A549 (cell line): Measurements from ENCODE around the gene KCNQ2. TPM values are rescaled to one million over a fixed set of nuclear protein-coding genes. Genes with fewer than 3 reads are reported as not detected.

ENCODE experiments used
- ATAC-seq, 2 experiments: fragments of 200-7000 bp in 1 of 2; fragments of >200 bp in 1 of 2; cut with Nextera tagmentation in 1 of 2; cut with Tn5 transposase in 1 of 2; 3 replicates each; pipeline versions ENCODE4 v1.8.0 to v1.9.1; 2018 to 2020; ENCODE audit warnings: mild to moderate bottlenecking in 1 of 2, moderate library complexity in 1 of 2
- CTCF ChIA-PET: fragments of 300-600 bp; sonication (Branson Sonifier 250); formaldehyde crosslinking; extraction: SDS; loops from one replicate; lab custom pipeline; 2021; ENCODE audit warnings: antibody characterized with exemption, inconsistent platforms; lab: Yijun Ruan, JAX
- POLR2A ChIA-PET: fragments of 350-600 bp; formaldehyde crosslinking; extraction: SDS; loops from one replicate; lab custom pipeline; 2021; ENCODE audit warnings: antibody characterized with exemption, inconsistent platforms; lab: Yijun Ruan, JAX
- DNase-seq, 2 experiments: peaks; one replicate each; pipeline versions ENCODE4 v3.0.0 to v3.0.0-alpha.2; 2011 to 2016; ENCODE audit warnings: low read depth in 1 of 2, low spot score in 1 of 2
- FAIRE-seq: peaks from 2 replicates; lab custom pipeline; 2011; peaks lifted over from hg19 to GRCh38; lab: Jason Lieb, UNC
- H3K27ac ChIP-seq, 2 experiments: fragments of >200 bp; sonication (Bioruptor Twin); formaldehyde crosslinking; 3 replicates each; pipeline ENCODE4 v1.5.1; 2016 to 2017
- H3K4me1 ChIP-seq: fragments of >200 bp; sonication (Bioruptor Twin); formaldehyde crosslinking; 3 replicates; pipeline ENCODE4 v1.6.1; 2016
- H3K4me2 ChIP-seq: fragments of >200 bp; sonication (Bioruptor Twin); formaldehyde crosslinking; 3 replicates; pipeline ENCODE4 v1.6.1; 2016
- H3K4me3 ChIP-seq: fragments of >200 bp; sonication (Bioruptor Twin); formaldehyde crosslinking; 3 replicates; pipeline ENCODE4 v1.5.1; 2016
- H3K9me3 ChIP-seq: fragments of >200 bp; sonication (Bioruptor Twin); formaldehyde crosslinking; 3 replicates; pipeline ENCODE4 v1.6.1; 2016
- BHLHE40 ChIP-seq: IDR thresholded peaks from 2 replicates; pipeline ENCODE4 v1.6.1; 2012; ENCODE audit warnings: low read depth, low read length, inconsistent platforms
- CBX2 ChIP-seq: fragments of 200-600 bp; sonication (generic); IDR thresholded peaks from 2 replicates; pipeline ENCODE4 v1.6.1; 2016; ENCODE audit warnings: low read depth, mild to moderate bottlenecking, borderline replicate concordance
- CHD2 ChIP-seq: fragments of 150-350 bp; IDR thresholded peaks from 2 replicates; pipeline ENCODE4 v1.6.1; 2014; ENCODE audit warnings: low read length; ENCODE audit not compliant: partially characterized antibody
- EHF ChIP-seq: fragments of 250-450 bp; sonication (Bioruptor Pico); IDR thresholded peaks from 2 replicates; pipeline ENCODE4 v1.5.0; 2020; ENCODE audit warnings: mild to moderate bottlenecking
- EHMT2 ChIP-seq: fragments of 200-600 bp; sonication (generic); IDR thresholded peaks from 2 replicates; pipeline ENCODE4 v1.6.1; 2016; ENCODE audit warnings: antibody characterized with exemption, low read depth, mild to moderate bottlenecking, moderate library complexity
- EP300 ChIP-seq, 2 experiments: fragments of >200 bp; sonication (Bioruptor Twin); formaldehyde crosslinking; IDR thresholded peaks; 2 replicates in 1 of 2; 3 replicates in 1 of 2; pipeline ENCODE4 v1.6.1; 2016 to 2017
- GATA3 ChIP-seq: IDR thresholded peaks from 2 replicates; pipeline ENCODE4 v1.6.1; 2012; ENCODE audit warnings: borderline replicate concordance
- HES2 ChIP-seq: fragments of >200 bp; sonication (Bioruptor Twin); formaldehyde crosslinking; IDR thresholded peaks from 2 replicates; pipeline ENCODE4 v1.6.1; 2016
- HMGXB4 ChIP-seq: fragments of 250-450 bp; sonication (Bioruptor Pico); IDR thresholded peaks from 2 replicates; pipeline ENCODE4 v1.5.0; 2021; ENCODE audit warnings: mild to moderate bottlenecking, moderate library complexity, borderline replicate concordance
- HOXA7 ChIP-seq: fragments of 250-450 bp; sonication (Bioruptor Pico); IDR thresholded peaks from 2 replicates; pipeline ENCODE4 v1.5.0; 2020; ENCODE audit warnings: mild to moderate bottlenecking, moderate library complexity
- HOXB13 ChIP-seq: fragments of 250-450 bp; sonication (Bioruptor Pico); IDR thresholded peaks from 2 replicates; pipeline ENCODE4 v1.5.0; 2020; ENCODE audit warnings: low read depth, mild to moderate bottlenecking, moderate library complexity
- HOXB5 ChIP-seq: fragments of 250-450 bp; sonication (Bioruptor Pico); IDR thresholded peaks from 2 replicates; pipeline ENCODE4 v1.5.0; 2020; ENCODE audit warnings: mild to moderate bottlenecking, moderate library complexity
- KDM1A ChIP-seq: fragments of 200-600 bp; sonication (generic); IDR thresholded peaks from 2 replicates; pipeline ENCODE4 v1.6.1; 2016; ENCODE audit warnings: low read depth, mild to moderate bottlenecking
- MYC ChIP-seq: IDR thresholded peaks from 2 replicates; pipeline ENCODE4 v1.6.1; 2012; ENCODE audit warnings: mild to moderate bottlenecking, inconsistent platforms, low read length, improper control_type of control experiment, borderline replicate concordance
- NFE2L2 ChIP-seq: fragments of 150-350 bp; conservative IDR thresholded peaks from 2 replicates; pipeline ENCODE4 v1.6.1; 2014; ENCODE audit warnings: low read length
- NPAS2 ChIP-seq: fragments of 250-450 bp; sonication (Bioruptor Pico); IDR thresholded peaks from 2 replicates; pipeline ENCODE4 v1.8.0; 2022; ENCODE audit warnings: mild to moderate bottlenecking, moderate library complexity, borderline replicate concordance
- NR3C1 ChIP-seq: fragments of >200 bp; sonication (Bioruptor Twin); formaldehyde crosslinking; IDR thresholded peaks from 3 replicates; pipeline ENCODE4 v1.6.1; 2017
- PHF8 ChIP-seq: fragments of 200-600 bp; sonication (generic); IDR thresholded peaks from 2 replicates; pipeline ENCODE4 v1.6.1; 2016; ENCODE audit warnings: low read depth, mild to moderate bottlenecking, antibody characterized with exemption, moderate library complexity, borderline replicate concordance
- RAD21 ChIP-seq, 2 experiments: fragments of >200 bp in 1 of 2; sonication (Bioruptor Twin) in 1 of 2; formaldehyde crosslinking in 1 of 2; IDR thresholded peaks in 1 of 2; conservative IDR thresholded peaks in 1 of 2; 2 replicates in 1 of 2; 3 replicates in 1 of 2; pipeline ENCODE4 v1.6.1; 2012 to 2018; ENCODE audit warnings: inconsistent platforms in 1 of 2
- RCOR1 ChIP-seq: fragments of 150-350 bp; IDR thresholded peaks from 2 replicates; pipeline ENCODE4 v1.6.1; 2014; ENCODE audit warnings: antibody characterized with exemption, low read length, low read depth
- RFX5 ChIP-seq: fragments of 450-650 bp; IDR thresholded peaks from 2 replicates; pipeline ENCODE4 v1.7.1; 2014; ENCODE audit warnings: antibody characterized with exemption, mild to moderate bottlenecking, moderate library complexity
- SMC3 ChIP-seq: fragments of >200 bp; sonication (Bioruptor Twin); formaldehyde crosslinking; IDR thresholded peaks from 3 replicates; pipeline ENCODE4 v1.6.1; 2018; ENCODE audit warnings: inconsistent platforms
- USF2 ChIP-seq: fragments of 450-650 bp; IDR thresholded peaks from 2 replicates; pipeline ENCODE4 v1.6.1; 2014; ENCODE audit warnings: antibody characterized with exemption
- ZFP36 ChIP-seq: fragments of 450-650 bp; IDR thresholded peaks from 2 replicates; pipeline ENCODE4 v1.6.1; 2014; ENCODE audit warnings: borderline replicate concordance; ENCODE audit not compliant: partially characterized antibody
- ZNF302 ChIP-seq: fragments of 250-450 bp; sonication (Bioruptor Pico); IDR thresholded peaks from 2 replicates; pipeline ENCODE4 v1.9.0; 2021; ENCODE audit warnings: inconsistent platforms, mild to moderate bottlenecking, moderate library complexity
- WGBS: methylation state at CpG from one replicate; pipeline ENCODE4 v1.1.6; 2017; ENCODE audit errors: missing lambda C conversion rate; 5-methylcytosine and 5-hydroxymethylcytosine counted together
- polyA plus RNA-seq, 4 experiments: library from polyadenylated mRNA; depleted of rRNA in 3 of 4; stranded (reverse); fragments of >200 nt; fragmentation: RNase III in 1 of 4; extraction: RNeasy Plus Mini Kit Qiagen cat#74134 plus additional on column Dnase treatment in 1 of 4; gene quantifications; 2 replicates in 3 of 4; 3 replicates in 1 of 4; pipeline ENCODE4 v1.2.3, GENCODE V29; 2011 to 2017
- TF ChIP-seq, protein P1 (sequence below): fragments of >200 bp; sonication (Bioruptor Twin); formaldehyde crosslinking; IDR thresholded peaks from 3 replicates; pipeline ENCODE4 v1.5.1; 2016
- TF ChIP-seq, protein P2 (sequence below): IDR thresholded peaks from 2 replicates; pipeline ENCODE4 v1.6.1; 2012

Gene KCNQ2
- polyA plus RNA-seq, 2 of the 4 experiments (the other 2 are of a cell fraction): 0.14 to 0.36 TPM

GRCh38 chr20:63492518-63492917 lies 20.1 kb upstream of the KCNQ2 start:
- no peak overlapping the region for H3K27ac ChIP-seq
- DNase-seq (no peak), FAIRE-seq (no peak), ATAC-seq (no peak)
- POLR2A ChIA-PET: no interaction called here
- CTCF ChIA-PET: no interaction called here
- H3K4me3 ChIP-seq: no peak overlapping the region
- WGBS: 67% methylated on average over 2 of the region's 2 CpGs
- no peak overlapping the region for H3K4me2 ChIP-seq
- peaks cover 14% of the 10 kb centered on the region for H3K4me1 ChIP-seq
- TF ChIP-seq ZNF302: no peak
- TF ChIP-seq USF2: no peak
- TF ChIP-seq CHD2: no peak
- TF ChIP-seq NR3C1: no peak
- no peak for TF ChIP-seq BHLHE40
- no peak for TF ChIP-seq HES2
- no peak for TF ChIP-seq HOXA7 (CRISPR knock-in tag)
- TF ChIP-seq EHF (CRISPR knock-in tag): no peak
- no peaks in the 10 kb centered on the region for H3K9me3 ChIP-seq

- no peaks in the 10 kb centered on the region for H3K9me3 ChIP-seq
- no peak overlapping the region for H3K27ac ChIP-seq
- no peak for DNase-seq
- no peak for FAIRE-seq
- POLR2A ChIA-PET: no interaction called here
- no peak for ATAC-seq
- 63% methylated on average over 4 of the region's 4 CpGs for WGBS
- H3K4me2 ChIP-seq: no peak overlapping the region
- CTCF ChIA-PET: no interaction called here
- no peak for TF ChIP-seq SMC3
- TF ChIP-seq HOXB13 (CRISPR knock-in tag): no peak
- no peak for TF ChIP-seq HOXA7 (CRISPR knock-in tag)
- no peak for TF ChIP-seq RAD21 (conservative IDR thresholded peaks at IDR 0.05 in 1 of 2, IDR thresholded peaks at IDR 0.05 in 1 of 2)
- no peak for TF ChIP-seq CBX2
- TF ChIP-seq BHLHE40: no peak
- TF ChIP-seq HMGXB4 (CRISPR knock-in tag): no peak
- TF ChIP-seq KDM1A: no peak
- no peak for TF ChIP-seq EP300 (IDR thresholded peaks at IDR 0.05)
- TF ChIP-seq RCOR1: no peak
- no peak for TF ChIP-seq EHMT2
- TF ChIP-seq RFX5: no peak
- no peak for TF ChIP-seq NFE2L2
- TF ChIP-seq NPAS2 (CRISPR knock-in tag): no peak
- TF ChIP-seq, all 56 proteins: peak for 0
- H3K4me3 ChIP-seq: no peak overlapping the region
- H3K4me1 ChIP-seq: peaks cover 6% of the 10 kb centered on the region; the same call in 2 of the 3 replicates
Measured at GRCh38 chr20:63491635-63492230, 19.3 kb upstream of the KCNQ2 start.

- Histone ChIP-seq H3K27ac (no peak overlapping the region), H3K9me3 (no peaks in the 10 kb centered on the region)
- whole genome bisulfite sequencing: 82% methylated on average over 4 of the region's 4 CpGs
- TF ChIP-seq GATA3 (no peak), ZFP36 (no peak), NPAS2 (CRISPR knock-in tag) (no peak), HOXB5 (CRISPR knock-in tag) (no peak), NFE2L2 (no peak), HES2 (no peak), MYC (no peak), PHF8 (no peak), EP300 (IDR thresholded peaks at IDR 0.05) (no peak)
- TF ChIP-seq, protein P1, sequence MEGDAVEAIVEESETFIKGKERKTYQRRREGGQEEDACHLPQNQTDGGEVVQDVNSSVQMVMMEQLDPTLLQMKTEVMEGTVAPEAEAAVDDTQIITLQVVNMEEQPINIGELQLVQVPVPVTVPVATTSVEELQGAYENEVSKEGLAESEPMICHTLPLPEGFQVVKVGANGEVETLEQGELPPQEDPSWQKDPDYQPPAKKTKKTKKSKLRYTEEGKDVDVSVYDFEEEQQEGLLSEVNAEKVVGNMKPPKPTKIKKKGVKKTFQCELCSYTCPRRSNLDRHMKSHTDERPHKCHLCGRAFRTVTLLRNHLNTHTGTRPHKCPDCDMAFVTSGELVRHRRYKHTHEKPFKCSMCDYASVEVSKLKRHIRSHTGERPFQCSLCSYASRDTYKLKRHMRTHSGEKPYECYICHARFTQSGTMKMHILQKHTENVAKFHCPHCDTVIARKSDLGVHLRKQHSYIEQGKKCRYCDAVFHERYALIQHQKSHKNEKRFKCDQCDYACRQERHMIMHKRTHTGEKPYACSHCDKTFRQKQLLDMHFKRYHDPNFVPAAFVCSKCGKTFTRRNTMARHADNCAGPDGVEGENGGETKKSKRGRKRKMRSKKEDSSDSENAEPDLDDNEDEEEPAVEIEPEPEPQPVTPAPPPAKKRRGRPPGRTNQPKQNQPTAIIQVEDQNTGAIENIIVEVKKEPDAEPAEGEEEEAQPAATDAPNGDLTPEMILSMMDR: no peak
- TF ChIP-seq, protein P2, sequence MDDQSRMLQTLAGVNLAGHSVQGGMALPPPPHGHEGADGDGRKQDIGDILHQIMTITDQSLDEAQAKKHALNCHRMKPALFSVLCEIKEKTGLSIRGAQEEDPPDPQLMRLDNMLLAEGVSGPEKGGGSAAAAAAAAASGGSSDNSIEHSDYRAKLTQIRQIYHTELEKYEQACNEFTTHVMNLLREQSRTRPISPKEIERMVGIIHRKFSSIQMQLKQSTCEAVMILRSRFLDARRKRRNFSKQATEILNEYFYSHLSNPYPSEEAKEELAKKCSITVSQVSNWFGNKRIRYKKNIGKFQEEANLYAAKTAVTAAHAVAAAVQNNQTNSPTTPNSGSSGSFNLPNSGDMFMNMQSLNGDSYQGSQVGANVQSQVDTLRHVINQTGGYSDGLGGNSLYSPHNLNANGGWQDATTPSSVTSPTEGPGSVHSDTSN: no peak
Measured at GRCh38 chr20:63491078-63491477, 18.6 kb upstream of the KCNQ2 start.

More at GRCh38 chr20:63491078-63491477, 18.6 kb upstream of the KCNQ2 start:
- no peaks in the 10 kb centered on the region; the same call in 2 of the 3 replicates for H3K4me1 ChIP-seq
- ATAC-seq (no peak), FAIRE-seq (no peak), DNase-seq (no peak)
- H3K4me3 ChIP-seq: no peak overlapping the region
- no peak overlapping the region for H3K4me2 ChIP-seq
- ChIA-PET CTCF (no interaction called here), POLR2A (no interaction called here)
